HG02763 (cell line): ENCODE results near the gene CDK11B.
"Not testable (repeated sequence)": the region's sequence is repeated elsewhere in the genome, so short reads cannot be mapped to it uniquely, and the experiment has no call there.

Experiments used
- ATAC-seq: cut with Tn5 transposase; IDR thresholded peaks from one replicate; pipeline ENCODE4 v1.9.1; 2021; ENCODE audit warnings: mild to moderate bottlenecking, moderate library complexity; ENCODE audit not compliant: unreplicated experiment

The CDK11B gene

DNA sequence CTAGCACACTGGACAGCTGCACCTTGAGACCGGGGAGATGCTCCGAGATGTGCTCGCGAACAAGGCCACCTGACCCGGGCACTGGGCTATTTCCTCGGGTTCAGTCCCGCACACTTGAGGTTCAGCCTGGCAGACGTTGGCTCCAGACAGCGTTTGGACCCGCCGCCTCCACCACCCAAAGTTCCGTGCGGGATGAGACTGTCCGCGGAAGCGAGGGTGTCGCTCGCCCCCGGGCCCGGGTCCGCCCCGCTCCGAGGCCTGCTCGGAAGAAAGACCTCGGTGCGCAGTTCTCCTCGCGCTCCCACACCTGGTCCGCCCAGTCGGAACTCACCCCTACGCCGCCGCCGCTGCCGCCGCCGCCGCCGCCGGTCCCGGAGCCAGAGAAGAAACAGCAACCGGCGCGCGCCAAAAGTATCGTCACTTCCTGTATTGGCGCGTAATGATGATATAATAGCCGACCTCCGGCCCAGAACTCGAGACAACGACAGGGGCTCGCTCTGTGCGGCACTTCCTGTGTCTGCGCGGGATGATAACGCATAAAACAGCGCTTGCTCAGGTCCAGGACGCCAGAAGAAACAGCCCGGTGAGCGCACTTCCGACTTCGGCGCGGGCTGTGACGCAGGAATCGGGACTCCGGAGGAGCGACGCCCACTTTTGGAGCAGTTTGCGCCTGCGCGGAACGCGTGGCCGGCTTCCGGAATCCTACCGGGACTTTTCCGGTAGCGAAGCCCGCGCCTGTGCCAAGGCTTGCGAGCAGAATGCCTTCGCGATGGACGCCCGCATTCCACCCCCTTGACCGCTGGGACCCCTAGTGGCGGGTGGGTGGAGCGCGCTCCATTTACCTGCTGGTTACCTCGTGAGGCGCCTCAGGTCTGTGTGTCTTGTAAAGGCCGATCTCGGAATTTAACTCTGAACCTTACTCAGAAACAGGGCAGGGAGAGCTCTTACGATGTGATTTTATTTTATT, at the start of gene CDK11B:
CDK11B (minus strand) TSS at position 422 of the 967 bp plus-strand sequence. CDS start 1,519 bp downstream, outside the sequence.
- peak; percentile 93 for ATAC-seq

DNA sequence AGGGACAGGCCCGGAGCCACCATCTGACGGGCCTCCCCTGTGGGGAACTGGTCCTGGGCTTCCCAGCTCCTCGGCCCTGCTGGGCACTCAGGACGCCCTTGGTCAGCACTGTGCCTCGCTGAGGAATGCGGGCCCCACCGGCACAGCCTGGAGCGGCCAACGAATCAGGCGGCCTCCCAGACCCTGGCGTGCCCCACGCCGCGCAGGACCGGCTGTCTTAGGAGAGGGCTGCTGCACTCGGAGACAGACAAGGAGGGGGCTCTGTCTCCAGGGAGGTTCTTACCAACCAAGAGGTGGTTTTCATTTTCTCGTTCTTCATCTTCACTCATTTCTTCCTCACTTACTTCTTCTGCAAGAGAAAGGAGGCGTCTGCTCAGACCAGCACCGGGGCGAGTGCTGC, 49.1 kb upstream of the CDK11B start:
- ATAC-seq, result not testable (repeated sequence)

GRCh38 chr1:1707241-1707640, 48.4 kb upstream of the CDK11B start:
- not testable (repeated sequence) for ATAC-seq

DNA sequence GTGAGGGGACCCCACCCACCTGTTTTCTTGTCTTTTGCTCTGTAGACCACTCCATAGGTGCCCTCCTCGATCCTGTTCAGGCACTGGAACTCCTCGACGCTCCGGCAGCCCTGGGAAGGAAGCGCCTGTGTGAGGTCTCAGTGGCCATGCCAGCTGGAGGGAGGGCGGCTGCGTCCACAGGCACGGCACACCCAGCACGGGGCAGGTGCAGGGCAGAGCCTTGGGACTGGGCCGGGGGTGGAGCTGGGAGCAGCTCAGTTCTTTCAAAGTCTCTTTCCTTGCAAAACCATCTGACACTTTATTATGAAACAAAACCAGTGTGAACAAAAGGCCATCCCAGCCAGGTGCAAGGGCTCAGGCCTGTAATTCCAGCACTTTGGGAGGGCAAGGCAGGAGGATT, 46.8 kb upstream of the CDK11B start:
- not testable (repeated sequence) for ATAC-seq

GRCh38 chr1:1704284-1704957, 45.6 kb upstream of the CDK11B start:
- ATAC-seq, result not testable (repeated sequence)

- ATAC-seq, result no peak
These were observed 45.0 kb upstream of the CDK11B start for GRCh38 chr1:1703796-1704195.

DNA sequence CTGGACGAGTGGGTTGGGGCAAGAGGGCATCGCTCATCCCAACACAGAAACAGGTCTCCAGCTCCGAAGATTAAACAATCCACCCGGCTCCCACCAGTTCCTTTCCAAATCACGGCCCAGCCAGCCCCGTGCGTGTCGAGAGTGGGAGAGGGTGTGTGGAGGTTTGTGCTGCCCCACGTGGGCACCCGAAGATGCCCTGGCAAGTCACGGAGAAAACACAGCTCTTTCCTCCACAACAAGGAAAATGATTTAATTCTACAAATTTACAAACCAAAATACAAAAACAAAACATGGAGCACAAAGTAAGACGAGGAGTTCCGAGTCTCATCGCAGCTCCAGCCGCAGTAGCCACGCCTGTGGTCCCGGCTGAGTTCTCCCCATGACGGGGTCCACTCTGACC, 43.7 kb upstream of the CDK11B start:
- not testable (repeated sequence) for ATAC-seq

DNA sequence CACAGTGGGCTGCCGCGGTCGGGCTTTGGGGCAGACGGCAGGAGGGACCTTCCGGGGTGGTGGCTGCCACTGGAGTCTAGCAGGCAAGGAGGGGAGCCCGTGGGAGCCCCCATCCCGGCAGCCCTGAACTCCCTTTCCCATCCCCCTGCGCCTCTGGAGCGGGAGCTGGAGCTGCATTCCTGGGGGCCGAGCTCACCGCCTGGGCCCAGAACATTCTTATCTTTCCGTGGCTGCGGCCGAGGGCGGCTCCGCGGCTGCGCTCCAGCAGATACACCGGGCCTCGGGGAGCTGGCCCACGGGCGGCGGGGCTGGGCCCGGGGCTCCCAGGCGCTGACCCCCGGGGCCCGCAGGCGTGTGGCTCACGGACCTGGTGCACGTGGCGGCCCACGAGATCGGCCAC, 41.8 kb upstream of the CDK11B start:
- ATAC-seq, result not testable (repeated sequence)

DNA sequence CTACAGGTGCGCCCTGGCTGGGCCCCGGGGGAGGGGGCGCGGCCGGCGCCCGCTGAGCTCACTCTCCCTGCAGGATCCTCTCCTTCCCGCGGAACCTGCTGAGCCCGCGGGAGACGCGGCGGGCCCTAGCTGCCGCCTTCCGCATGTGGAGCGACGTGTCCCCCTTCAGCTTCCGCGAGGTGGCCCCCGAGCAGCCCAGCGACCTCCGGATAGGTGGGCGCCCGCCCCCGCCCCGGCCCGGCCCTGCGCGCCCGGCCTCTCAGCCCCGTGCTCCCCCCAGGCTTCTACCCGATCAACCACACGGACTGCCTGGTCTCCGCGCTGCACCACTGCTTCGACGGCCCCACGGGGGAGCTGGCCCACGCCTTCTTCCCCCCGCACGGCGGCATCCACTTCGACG, 41.3 kb upstream of the CDK11B start:
- not testable (repeated sequence) for ATAC-seq

- ATAC-seq, result not testable (repeated sequence)
These were observed 40.3 kb upstream of the CDK11B start for GRCh38 chr1:1699061-1699460.

GRCh38 chr1:1697358-1698183, 38.8 kb upstream of the CDK11B start:
- not testable (repeated sequence) for ATAC-seq

- ATAC-seq, result not testable (repeated sequence)
These were observed 37.9 kb upstream of the CDK11B start for GRCh38 chr1:1696431-1697357.

GRCh38 chr1:1692714-1693647, 34.2 kb upstream of the CDK11B start, which contains the start of gene SLC35E2B:
SLC35E2B (minus strand) TSS chr1:1692795; CDS start chr1:1676699, 16,096 bp downstream.
- peak; percentile 72 for ATAC-seq

DNA sequence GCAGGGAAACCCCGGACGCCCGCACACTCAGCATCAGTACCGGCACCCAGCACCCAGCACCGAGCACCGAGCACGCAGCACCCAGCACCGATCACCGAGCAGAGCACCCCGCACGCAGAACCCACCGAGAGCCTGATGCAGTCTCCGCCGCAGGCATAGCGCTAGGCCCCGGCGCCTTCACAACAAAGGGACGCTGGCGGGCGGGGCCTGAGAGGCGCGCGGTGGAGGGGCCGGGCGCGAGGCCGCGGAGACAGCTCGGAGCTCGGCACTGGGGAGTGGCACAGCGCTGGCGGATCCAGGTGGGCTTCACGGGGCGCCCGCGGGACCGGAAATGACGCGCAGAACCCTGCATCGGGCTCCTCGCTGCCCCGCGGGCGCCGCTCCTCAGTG, 33.5 kb upstream of the CDK11B start:
- ATAC-seq, result not testable (repeated sequence)

DNA sequence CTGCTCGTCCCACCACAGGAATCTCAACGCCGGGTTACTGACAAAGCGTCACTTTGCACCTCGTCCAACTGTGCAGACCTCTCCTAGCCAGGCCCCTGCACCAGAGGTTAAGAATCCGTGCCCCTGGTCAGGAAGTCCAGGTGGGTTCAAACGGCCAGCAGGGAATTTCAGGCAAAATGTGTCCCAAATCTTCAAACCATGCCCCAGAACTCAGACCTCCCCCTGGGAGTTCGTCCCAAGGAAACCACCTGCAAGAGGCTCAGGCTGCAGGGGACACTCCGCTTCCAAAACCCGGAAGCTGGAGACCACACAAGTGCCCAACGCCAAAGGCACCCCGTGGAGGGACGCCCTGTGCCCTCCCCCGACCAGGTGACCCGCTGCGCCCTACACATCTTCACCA, 32.6 kb upstream of the CDK11B start:
- ATAC-seq, result not testable (repeated sequence)

DNA sequence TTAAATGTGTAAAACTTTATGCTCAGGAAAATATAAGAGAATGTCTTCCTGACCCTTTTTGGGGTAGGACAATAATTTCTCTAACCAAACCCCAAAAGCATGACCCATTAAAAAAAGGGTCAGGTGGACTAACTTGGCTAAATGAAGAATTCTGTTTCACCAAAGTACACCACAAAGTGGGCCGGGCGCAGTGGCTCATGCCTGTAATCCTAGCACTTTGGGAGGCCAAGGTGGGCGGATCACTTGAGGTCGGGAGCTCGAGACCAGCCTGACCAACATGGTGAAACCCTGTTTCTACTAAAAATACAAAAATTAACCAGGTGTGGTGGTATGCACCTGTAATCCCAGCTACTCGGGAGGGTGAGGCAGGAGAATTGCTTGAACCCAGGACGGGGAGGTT, 30.7 kb upstream of the CDK11B start:
- ATAC-seq, result not testable (repeated sequence)

DNA sequence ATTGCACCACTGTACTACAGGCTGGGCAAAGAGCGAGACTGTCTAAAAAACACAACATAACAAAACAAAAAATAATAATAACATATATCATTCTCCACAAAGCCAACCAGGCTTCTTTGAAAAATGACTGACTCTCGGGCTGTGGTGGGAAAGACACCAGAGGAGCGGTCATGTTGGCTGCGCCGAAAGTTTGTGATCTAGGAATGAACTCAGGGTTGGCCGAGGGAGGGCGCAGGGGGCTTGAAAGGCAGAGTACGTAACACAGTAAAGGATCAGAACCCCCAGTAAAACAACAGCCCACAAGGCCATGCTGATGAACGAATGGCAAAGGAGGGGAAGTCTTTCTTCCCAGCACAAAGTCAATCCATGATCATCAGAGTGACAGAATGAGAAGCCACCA, 29.0 kb upstream of the CDK11B start:
- no peak for ATAC-seq

DNA sequence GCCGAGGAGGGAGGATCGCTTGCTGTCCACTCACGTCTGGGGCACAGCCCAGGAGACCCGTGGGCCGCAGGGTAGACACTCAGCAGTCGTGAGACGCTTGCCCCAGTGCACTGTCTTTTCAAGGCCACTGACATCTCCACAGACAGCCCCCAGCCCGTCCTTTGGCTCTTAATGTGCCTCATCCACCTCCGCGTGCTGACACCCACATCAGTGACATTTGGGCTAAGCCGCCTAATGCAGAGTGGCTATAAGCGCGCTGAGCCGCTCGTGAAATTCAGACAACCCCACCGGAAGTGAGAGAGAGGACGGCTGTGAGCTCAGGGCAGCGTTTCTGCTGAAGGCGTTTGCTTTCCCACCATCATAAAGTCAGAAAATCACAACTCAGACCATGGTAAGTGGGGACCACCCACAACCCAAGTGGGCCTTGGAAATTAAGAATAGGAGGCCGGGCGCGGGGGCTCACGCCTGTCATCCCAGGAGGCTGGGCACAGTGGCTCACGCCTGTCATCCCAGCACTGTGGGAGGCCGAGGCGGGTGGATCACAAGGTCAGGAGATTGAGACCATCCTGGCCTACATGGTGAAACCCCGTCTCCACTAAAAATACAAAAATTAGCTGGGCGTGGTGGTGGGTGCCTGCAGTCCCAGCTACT, 25.4 kb upstream of the CDK11B start:
- ATAC-seq, result no peak
